ENCODE data around the gene TRPC4.

TRPC4 gene

DNA sequence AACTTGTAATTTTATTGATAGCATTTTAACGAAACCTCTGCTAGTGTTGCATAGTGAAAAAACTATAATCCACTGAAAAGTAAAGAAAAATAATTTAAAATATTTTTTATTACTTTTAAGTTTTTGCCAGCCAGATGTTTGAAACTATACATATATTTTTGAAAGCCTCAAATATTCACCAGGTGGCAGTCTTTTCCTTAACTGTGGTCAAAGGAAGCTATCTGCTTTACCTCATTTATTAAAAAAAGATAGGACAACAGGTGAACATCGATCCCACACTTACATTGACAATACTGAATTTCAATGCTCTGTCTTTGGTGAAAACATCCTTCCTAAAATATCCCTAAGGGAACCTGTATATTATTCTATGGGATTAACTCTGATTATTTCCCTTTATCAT lies 100.5 kb downstream of the TRPC4 start:
- H3K9ac ChIP-seq (ENCODE audit: low read length), result no peak overlapping the region
- no peaks in the 10 kb centered on the region for H4K20me1 ChIP-seq (ENCODE audit: insufficient read depth, low read length)
- no peak overlapping the region for H2AFZ ChIP-seq (ENCODE audit: low read depth, low read length)
- H3K4me3 ChIP-seq (ENCODE audit: low read length), result no peak overlapping the region
- H3K36me3 ChIP-seq (replicated peaks; ENCODE audit: low read depth, low read length), result no peaks in the 10 kb centered on the region
- H3K9me3 ChIP-seq (ENCODE audit: insufficient read depth, low read length), result no peaks in the 10 kb centered on the region
- 0 out of 2 replicates have a peak overlapping the region, but pooled peaks have one; percentile 5 for H3K4me2 ChIP-seq (ENCODE audit: low read length)
- H3K4me1 ChIP-seq (ENCODE audit: low read length), result peaks cover 5% of the 10 kb centered on the region
- no peaks in the 10 kb centered on the region for H3K27me3 ChIP-seq (ENCODE audit: low read depth, low read length)
- H3K79me2 ChIP-seq (ENCODE audit: low read length), result no peaks in the 10 kb centered on the region
- H3K27ac ChIP-seq (ENCODE audit: low read length), result no peak overlapping the region
- TF ChIP-seq, protein P1, sequence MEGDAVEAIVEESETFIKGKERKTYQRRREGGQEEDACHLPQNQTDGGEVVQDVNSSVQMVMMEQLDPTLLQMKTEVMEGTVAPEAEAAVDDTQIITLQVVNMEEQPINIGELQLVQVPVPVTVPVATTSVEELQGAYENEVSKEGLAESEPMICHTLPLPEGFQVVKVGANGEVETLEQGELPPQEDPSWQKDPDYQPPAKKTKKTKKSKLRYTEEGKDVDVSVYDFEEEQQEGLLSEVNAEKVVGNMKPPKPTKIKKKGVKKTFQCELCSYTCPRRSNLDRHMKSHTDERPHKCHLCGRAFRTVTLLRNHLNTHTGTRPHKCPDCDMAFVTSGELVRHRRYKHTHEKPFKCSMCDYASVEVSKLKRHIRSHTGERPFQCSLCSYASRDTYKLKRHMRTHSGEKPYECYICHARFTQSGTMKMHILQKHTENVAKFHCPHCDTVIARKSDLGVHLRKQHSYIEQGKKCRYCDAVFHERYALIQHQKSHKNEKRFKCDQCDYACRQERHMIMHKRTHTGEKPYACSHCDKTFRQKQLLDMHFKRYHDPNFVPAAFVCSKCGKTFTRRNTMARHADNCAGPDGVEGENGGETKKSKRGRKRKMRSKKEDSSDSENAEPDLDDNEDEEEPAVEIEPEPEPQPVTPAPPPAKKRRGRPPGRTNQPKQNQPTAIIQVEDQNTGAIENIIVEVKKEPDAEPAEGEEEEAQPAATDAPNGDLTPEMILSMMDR (IDR thresholded peaks at IDR 0.05; ENCODE audit: low read depth, low read length), result peak; percentile 42
- TF ChIP-seq EZH2phosphoT487 (IDR thresholded peaks at IDR 0.05; ENCODE audit: low read depth), result no peak

DNA sequence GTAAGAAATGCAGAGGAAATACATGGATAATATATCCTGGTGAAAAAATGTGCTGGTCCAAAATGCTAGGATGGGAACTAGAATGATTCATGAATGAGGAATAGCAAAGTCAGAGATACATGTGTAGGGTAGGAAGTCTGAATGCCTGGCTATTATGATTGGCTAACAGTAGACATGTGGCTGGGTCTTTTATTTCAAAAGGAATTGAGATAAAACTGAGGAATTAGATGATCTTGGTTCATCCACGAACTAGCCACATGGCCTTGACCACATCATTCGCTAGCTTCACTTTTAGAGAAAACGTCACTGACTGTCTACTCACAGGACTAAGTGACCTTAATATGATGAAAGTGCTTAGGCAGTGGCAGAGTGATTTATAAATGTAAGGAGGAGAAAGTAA lies 103.1 kb downstream of the TRPC4 start:
- Histone ChIP-seq H3K4me2 (ENCODE audit: low read length) (no peak overlapping the region), H3K4me3 (ENCODE audit: low read length) (no peak overlapping the region), H3K27ac (ENCODE audit: low read length) (no peak overlapping the region), H3K9me3 (ENCODE audit: insufficient read depth, low read length) (no peaks in the 10 kb centered on the region), H3K9ac (ENCODE audit: low read length) (no peak overlapping the region), H3K79me2 (ENCODE audit: low read length) (no peaks in the 10 kb centered on the region), H3K27me3 (ENCODE audit: low read depth, low read length) (no peaks in the 10 kb centered on the region), H4K20me1 (ENCODE audit: insufficient read depth, low read length) (no peaks in the 10 kb centered on the region), H3K36me3 (replicated peaks; ENCODE audit: low read depth, low read length) (no peaks in the 10 kb centered on the region), H2AFZ (ENCODE audit: low read depth, low read length) (no peak overlapping the region), H3K4me1 (ENCODE audit: low read length) (no peaks in the 10 kb centered on the region)
- no peak for TF ChIP-seq EZH2phosphoT487 (IDR thresholded peaks at IDR 0.05; ENCODE audit: low read depth)
- TF ChIP-seq, protein P1 (IDR thresholded peaks at IDR 0.05; ENCODE audit: low read depth, low read length), result no peak

DNA sequence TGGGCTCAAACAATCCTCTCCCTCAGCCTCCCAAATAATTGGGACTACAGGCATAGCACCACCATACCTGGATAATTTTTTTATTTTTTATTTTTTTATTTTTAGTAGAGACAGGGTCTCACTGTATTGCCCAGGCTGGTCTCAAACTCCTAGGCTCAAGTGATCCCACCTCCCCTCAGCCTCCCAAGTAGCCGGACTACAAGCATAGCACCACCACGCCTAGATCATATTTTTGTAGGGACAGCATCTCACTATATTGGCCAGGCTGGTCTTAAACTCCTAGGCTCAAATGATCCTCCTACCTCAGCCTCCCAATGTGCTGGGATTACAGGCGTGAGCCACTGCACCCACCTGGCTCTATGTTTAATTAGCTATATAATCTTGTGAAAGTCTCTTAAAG lies 114.2 kb downstream of the TRPC4 start:
- TF ChIP-seq, protein P1 (IDR thresholded peaks at IDR 0.05; ENCODE audit: low read depth, low read length), result no peak
- TF ChIP-seq EZH2phosphoT487 (IDR thresholded peaks at IDR 0.05; ENCODE audit: low read depth), result no peak
- Histone ChIP-seq H3K79me2 (ENCODE audit: low read length) (no peaks in the 10 kb centered on the region), H3K36me3 (replicated peaks; ENCODE audit: low read depth, low read length) (no peaks in the 10 kb centered on the region), H3K4me3 (ENCODE audit: low read length) (no peak overlapping the region), H3K4me1 (ENCODE audit: low read length) (peaks cover 8% of the 10 kb centered on the region), H3K27ac (ENCODE audit: low read length) (no peak overlapping the region), H3K9ac (ENCODE audit: low read length) (no peak overlapping the region), H3K4me2 (ENCODE audit: low read length) (no peak overlapping the region), H4K20me1 (ENCODE audit: insufficient read depth, low read length) (no peaks in the 10 kb centered on the region), H3K9me3 (ENCODE audit: insufficient read depth, low read length) (0 out of 2 replicates have a peak, but pooled peaks cover 4% of the 10 kb centered on the region), H3K27me3 (ENCODE audit: low read depth, low read length) (no peaks in the 10 kb centered on the region), H2AFZ (ENCODE audit: low read depth, low read length) (no peak overlapping the region)

DNA sequence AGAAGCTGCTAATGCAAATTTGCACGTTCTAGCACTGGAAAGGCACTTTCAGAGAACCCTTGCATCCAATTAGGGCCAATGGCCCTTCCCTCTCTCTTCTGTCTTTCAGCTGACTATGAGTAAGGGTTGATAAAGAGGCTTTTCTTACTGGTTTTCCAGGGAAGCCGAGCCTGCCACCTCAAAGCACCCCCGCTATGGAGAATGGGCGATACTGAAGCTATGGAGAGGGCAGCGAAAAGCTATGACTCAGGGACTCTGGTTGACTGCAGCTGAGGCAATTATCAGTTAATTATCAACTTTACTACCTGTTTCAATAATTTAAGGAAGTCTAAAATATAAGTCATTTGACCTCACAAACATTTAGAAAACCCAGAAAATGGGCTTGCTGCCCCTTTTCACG lies 115.8 kb downstream of the TRPC4 start:
- Histone ChIP-seq H3K4me3 (ENCODE audit: low read length) (peak overlapping the region; percentile 33), H3K9ac (ENCODE audit: low read length) (no peak overlapping the region), H3K9me3 (ENCODE audit: insufficient read depth, low read length) (0 out of 2 replicates have a peak, but pooled peaks cover 4% of the 10 kb centered on the region), H3K79me2 (ENCODE audit: low read length) (no peaks in the 10 kb centered on the region), H4K20me1 (ENCODE audit: insufficient read depth, low read length) (no peaks in the 10 kb centered on the region), H3K4me2 (ENCODE audit: low read length) (peak overlapping the region; percentile 43), H3K4me1 (ENCODE audit: low read length) (peaks cover 8% of the 10 kb centered on the region), H3K27ac (ENCODE audit: low read length) (no peak overlapping the region), H2AFZ (ENCODE audit: low read depth, low read length) (no peak overlapping the region), H3K27me3 (ENCODE audit: low read depth, low read length) (no peaks in the 10 kb centered on the region), H3K36me3 (replicated peaks; ENCODE audit: low read depth, low read length) (no peaks in the 10 kb centered on the region)
- TF ChIP-seq EZH2phosphoT487 (IDR thresholded peaks at IDR 0.05; ENCODE audit: low read depth), result no peak
- TF ChIP-seq, protein P1 (IDR thresholded peaks at IDR 0.05; ENCODE audit: low read depth, low read length), result no peak

Data from OCI-LY3 (cell line).